ENCODE results near the gene PPM1H.

The PPM1H gene

GRCh38 chr12:62701492-62701891 is 233.5 kb downstream of the PPM1H start:
- DNase-seq = no peak

GRCh38 chr12:62700091-62700880 is 234.7 kb downstream of the PPM1H start:
- no peak for DNase-seq

GRCh38 chr12:62698701-62699101 is 236.2 kb downstream of the PPM1H start:
- no peak for DNase-seq

- DNase-seq = no peak
Observed at GRCh38 chr12:62697893-62698292, 237.1 kb downstream of the PPM1H start.

GRCh38 chr12:62695696-62696095 is 239.3 kb downstream of the PPM1H start:
- no peak for DNase-seq

- no peak for DNase-seq
Observed at GRCh38 chr12:62694632-62695031, 240.3 kb downstream of the PPM1H start.

- no peak for DNase-seq
Observed at GRCh38 chr12:62694116-62694515, 240.8 kb downstream of the PPM1H start.

GRCh38 chr12:62693376-62694050 is 241.4 kb downstream of the PPM1H start:
- no peak for DNase-seq

- DNase-seq = no peak
Observed at GRCh38 chr12:62692884-62693283, 242.1 kb downstream of the PPM1H start.

GRCh38 chr12:62691309-62691708 is 243.6 kb downstream of the PPM1H start:
- no peak for DNase-seq

- no peak for DNase-seq
Observed at GRCh38 chr12:62689042-62689839, 245.7 kb downstream of the PPM1H start.

GRCh38 chr12:62686938-62687337 is 248.0 kb downstream of the PPM1H start:
- DNase-seq = no peak

GRCh38 chr12:62684570-62685295 is 250.2 kb downstream of the PPM1H start:
- DNase-seq = no peak

- DNase-seq = no peak
Observed at GRCh38 chr12:62683776-62684569, 251.0 kb downstream of the PPM1H start.

- no peak for DNase-seq
Observed at GRCh38 chr12:62681306-62681705, 253.6 kb downstream of the PPM1H start.

GRCh38 chr12:62679608-62680007 is 255.3 kb downstream of the PPM1H start:
- no peak for DNase-seq

GRCh38 chr12:62677355-62677754 is 257.6 kb downstream of the PPM1H start:
- no peak for DNase-seq

- no peak for DNase-seq
Observed at GRCh38 chr12:62676521-62677307, 258.2 kb downstream of the PPM1H start.

GRCh38 chr12:62673028-62673815 is 261.7 kb downstream of the PPM1H start:
- no peak for DNase-seq

- no peak for DNase-seq
Observed at GRCh38 chr12:62670986-62671720, 263.8 kb downstream of the PPM1H start.
